ENCODE data around the gene KRTAP10-9. TPM values are rescaled to one million over a fixed set of nuclear protein-coding genes. Genes with fewer than 3 reads are reported as not detected.

The KRTAP10-9 gene
- total RNA-seq, 1 donor from 2014 or later = not detected

GRCh38 chr21:44664691-44665090 lies 37.8 kb downstream of the KRTAP10-9 start:
- H3K4me3 Mint-ChIP-seq (ENCODE audit: unreplicated experiment) = no peak overlapping the region
- peak; percentile 72 for DNase-seq (ENCODE audit: extremely low spot score, unreplicated experiment)
- no peak overlapping the region for H3K27ac Mint-ChIP-seq (ENCODE audit: unreplicated experiment)
- no peaks in the 10 kb centered on the region for H3K4me1 Mint-ChIP-seq (ENCODE audit: unreplicated experiment)
- no peaks in the 10 kb centered on the region for H3K36me3 Mint-ChIP-seq (ENCODE audit: unreplicated experiment)
- peaks cover 8% of the 10 kb centered on the region for H3K9me3 Mint-ChIP-seq (ENCODE audit: unreplicated experiment)
- no peak for TF ChIP-seq CTCF (IDR thresholded peaks at IDR 0.05)
- peaks cover 48% of the 10 kb centered on the region for H3K27me3 Mint-ChIP-seq (ENCODE audit: unreplicated experiment)

GRCh38 chr21:44666401-44667320 lies 39.8 kb downstream of the KRTAP10-9 start, which contains the start of gene KRTAP12-2:
Gene KRTAP12-2 (minus strand): TSS chr21:44666927. CDS start chr21:44666886, 41 bp downstream.
- H3K36me3 Mint-ChIP-seq (ENCODE audit: unreplicated experiment) = no peaks in the 10 kb centered on the region
- H3K9me3 Mint-ChIP-seq (ENCODE audit: unreplicated experiment) = peaks cover 14% of the 10 kb centered on the region

GRCh38 chr21:44667612-44668011 lies 40.7 kb downstream of the KRTAP10-9 start:
- TF ChIP-seq CTCF (IDR thresholded peaks at IDR 0.05) = no peak
- DNase-seq (ENCODE audit: extremely low spot score, unreplicated experiment) = peak; percentile 51
- Mint-ChIP-seq H3K4me3 (ENCODE audit: unreplicated experiment) (no peak overlapping the region), H3K27me3 (ENCODE audit: unreplicated experiment) (peaks cover 30% of the 10 kb centered on the region), H3K4me1 (ENCODE audit: unreplicated experiment) (no peaks in the 10 kb centered on the region), H3K36me3 (ENCODE audit: unreplicated experiment) (no peaks in the 10 kb centered on the region), H3K27ac (ENCODE audit: unreplicated experiment) (no peak overlapping the region), H3K9me3 (ENCODE audit: unreplicated experiment) (peaks cover 17% of the 10 kb centered on the region)

More at GRCh38 chr21:44666401-44667320, 39.8 kb downstream of the KRTAP10-9 start, which contains the start of gene KRTAP12-2:
- DNase-seq (ENCODE audit: extremely low spot score, unreplicated experiment) = peak; percentile 73
- no peaks in the 10 kb centered on the region for H3K4me1 Mint-ChIP-seq (ENCODE audit: unreplicated experiment)
- TF ChIP-seq CTCF (IDR thresholded peaks at IDR 0.05) = no peak
- peaks cover 37% of the 10 kb centered on the region for H3K27me3 Mint-ChIP-seq (ENCODE audit: unreplicated experiment)
- H3K27ac Mint-ChIP-seq (ENCODE audit: unreplicated experiment) = no peak within 1 kb of the TSS
- no peak within 1 kb of the TSS for H3K4me3 Mint-ChIP-seq (ENCODE audit: unreplicated experiment)

GRCh38 chr21:44670642-44671432 lies 43.9 kb downstream of the KRTAP10-9 start:
- peaks cover 31% of the 10 kb centered on the region for H3K9me3 Mint-ChIP-seq (ENCODE audit: unreplicated experiment)
- no peak overlapping the region for H3K27ac Mint-ChIP-seq (ENCODE audit: unreplicated experiment)
- H3K36me3 Mint-ChIP-seq (ENCODE audit: unreplicated experiment) = no peaks in the 10 kb centered on the region
- peak; percentile 72 for DNase-seq (ENCODE audit: extremely low spot score, unreplicated experiment)
- H3K27me3 Mint-ChIP-seq (ENCODE audit: unreplicated experiment) = peaks cover 33% of the 10 kb centered on the region
- H3K4me1 Mint-ChIP-seq (ENCODE audit: unreplicated experiment) = no peaks in the 10 kb centered on the region
- no peak for TF ChIP-seq CTCF (IDR thresholded peaks at IDR 0.05)
- H3K4me3 Mint-ChIP-seq (ENCODE audit: unreplicated experiment) = no peak overlapping the region

All from osteocyte (in vitro differentiated cells).